ENCODE results near the gene AHRR.
A peak's percentile ranks its signal among the peaks of the same experiment; 100 is the strongest.
"Not testable (repeated sequence)": the region's sequence is repeated elsewhere in the genome, so short reads cannot be mapped to it uniquely, and the experiment has no call there.

The AHRR gene

GRCh38 chr5:306011-306805 lies 15.3 kb upstream of the AHRR start:
- DNase-seq: no peak

- no peak for DNase-seq
These were observed 14.2 kb upstream of the AHRR start for GRCh38 chr5:307306-307705.

DNA sequence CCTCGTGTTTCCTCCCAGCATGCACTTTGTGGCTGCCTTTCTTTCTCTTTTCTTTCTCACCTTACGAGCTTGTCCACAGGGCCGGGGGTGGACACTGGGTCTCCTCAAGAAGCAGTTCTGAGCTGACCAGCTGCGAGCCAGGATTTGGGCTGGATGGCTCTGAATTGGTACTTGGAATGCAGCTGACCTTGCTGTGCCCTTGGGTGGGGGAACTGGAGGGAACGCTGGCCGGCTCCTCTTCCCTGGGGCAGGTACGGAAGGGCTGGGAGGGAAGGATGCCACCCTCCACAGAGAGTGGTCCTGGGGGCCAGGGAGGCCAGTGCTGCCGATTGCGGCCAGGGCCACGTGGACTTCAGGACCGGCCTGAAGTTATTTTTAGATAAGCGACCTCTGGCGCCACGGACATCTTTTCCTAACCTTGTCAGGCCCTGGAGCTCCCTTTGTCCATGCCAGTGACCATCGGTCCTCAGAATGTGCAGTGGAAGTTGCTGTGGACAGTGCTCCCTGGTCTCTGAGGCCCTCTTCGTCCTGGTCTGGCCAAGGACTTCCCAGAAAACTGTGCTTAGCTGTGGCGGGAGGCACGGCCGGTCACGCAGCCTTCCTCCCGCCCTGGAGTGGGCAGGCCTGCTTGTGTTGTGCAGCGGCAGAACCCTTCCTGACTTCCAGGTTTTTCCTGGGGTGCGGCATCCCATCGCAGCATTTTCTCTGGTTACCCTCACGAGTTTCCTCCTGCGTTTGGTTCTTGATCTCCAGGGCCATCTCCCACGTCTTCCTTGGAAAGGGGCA lies 13.5 kb upstream of the AHRR start:
- DNase-seq: no peak

DNA sequence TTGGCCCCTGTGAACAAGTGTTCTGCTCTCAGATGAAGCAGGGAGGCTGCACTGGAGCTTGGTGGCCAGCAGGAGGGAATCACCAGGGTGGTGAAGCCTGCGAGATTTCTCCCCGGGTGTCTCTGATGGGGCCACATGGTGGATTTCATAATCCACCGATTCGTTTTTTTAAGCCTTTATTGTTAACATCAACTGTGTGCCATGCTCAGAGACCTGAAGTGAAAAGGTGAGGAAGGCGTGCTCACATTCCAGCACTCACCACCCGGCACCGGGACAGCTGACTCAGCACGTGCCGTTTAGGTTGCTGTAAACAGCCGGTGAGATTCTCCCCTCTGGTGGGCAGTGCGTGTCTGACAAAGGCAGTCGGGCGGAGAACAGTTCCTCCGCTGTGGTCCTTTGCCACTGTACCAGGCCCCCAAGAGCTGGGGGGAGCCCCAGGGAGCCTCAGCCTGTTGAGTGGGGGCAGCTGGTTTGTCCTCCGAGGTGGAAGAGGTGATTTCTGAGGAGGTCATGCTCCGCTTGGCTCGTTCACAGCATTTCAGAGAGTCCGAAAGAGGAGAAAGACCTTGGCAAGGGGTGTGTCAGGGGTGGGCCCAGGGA lies 12.7 kb upstream of the AHRR start:
- DNase-seq: peak; percentile 23

DNA sequence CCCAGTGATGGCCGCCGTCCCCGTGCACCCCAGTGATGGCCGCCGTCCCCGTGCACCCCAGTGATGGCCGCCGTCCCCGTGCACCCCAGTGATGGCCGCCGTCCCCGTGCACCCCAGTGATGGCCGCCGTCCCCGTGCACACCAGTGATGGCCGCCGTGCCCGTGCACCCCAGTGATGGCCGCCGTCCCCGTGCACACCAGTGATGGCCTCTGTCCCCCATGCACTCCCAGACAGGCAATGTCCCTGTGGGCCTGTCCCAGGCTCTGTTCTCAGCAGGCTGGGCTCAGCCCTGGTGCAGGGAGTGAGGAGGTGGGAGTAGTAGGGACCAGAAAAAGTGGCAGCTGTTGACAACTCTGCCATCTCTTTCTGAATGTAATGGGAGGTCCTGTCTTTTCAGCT lies 11.7 kb upstream of the AHRR start:
- not testable (repeated sequence) for DNase-seq

- no peak for DNase-seq
These were observed 11.0 kb upstream of the AHRR start for GRCh38 chr5:310516-310915.

- no peak for DNase-seq
These were observed 10.5 kb upstream of the AHRR start for GRCh38 chr5:310941-311434.

DNA sequence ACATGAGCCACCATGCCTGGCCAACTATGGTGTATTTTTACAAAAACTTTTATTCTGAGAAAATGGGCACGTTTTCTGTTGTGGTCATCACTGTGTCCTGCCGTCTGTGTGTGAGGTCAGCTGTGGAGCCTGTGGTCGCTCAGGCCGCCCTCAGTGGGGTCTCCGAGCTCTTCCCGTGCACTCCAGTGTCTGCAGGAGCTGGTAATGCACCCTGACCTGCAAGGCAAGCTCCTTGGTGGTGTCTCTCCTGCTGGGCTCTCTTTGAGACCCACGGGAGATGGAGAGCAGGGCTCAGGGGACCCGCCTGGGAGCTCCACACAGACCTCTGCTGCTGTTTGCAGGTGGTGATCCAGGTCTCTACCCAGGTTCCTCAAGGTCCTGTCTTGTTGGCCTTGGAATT lies 9.6 kb upstream of the AHRR start:
- no peak for DNase-seq

DNA sequence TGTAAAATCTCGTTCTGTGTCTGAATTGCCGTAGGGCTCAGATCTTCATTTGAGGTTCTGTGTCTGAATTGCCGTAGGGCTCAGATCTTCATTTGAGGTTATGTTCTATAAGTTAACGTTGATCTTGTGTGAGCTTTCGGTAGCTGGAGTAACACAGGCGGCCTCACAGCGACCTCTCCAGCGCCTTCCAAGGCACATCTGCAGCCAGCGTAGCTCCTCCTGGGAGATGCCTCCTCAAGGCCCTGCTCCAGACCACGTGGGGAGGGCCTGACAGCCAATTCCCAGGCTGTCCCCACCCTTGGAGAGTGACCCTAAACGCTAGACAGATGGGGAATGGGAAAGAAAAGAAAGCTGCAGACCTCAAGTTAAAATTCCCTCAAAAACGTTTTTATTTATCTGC lies 8.7 kb upstream of the AHRR start:
- no peak for DNase-seq

DNA sequence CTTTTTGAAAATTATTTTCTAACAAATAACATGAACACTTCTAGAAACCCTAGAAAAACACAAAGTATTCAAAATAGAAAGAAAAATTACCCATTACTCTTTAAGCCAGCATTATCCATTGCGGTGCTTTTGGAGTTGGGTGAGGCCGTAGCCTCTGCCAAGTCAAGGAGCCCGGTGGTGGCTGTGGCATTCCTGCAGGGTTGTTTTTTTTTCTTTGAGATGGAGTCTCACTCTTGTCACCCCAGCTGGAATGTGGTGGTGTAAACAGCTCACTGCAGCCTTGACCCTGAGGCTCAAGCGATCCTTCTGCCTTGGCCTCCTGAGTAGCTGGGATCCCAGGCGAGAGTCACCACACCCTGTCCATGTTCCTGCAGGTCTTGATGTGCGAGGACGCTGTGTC lies 8.2 kb upstream of the AHRR start:
- no peak for DNase-seq

- no peak for DNase-seq
These were observed 7.6 kb upstream of the AHRR start for GRCh38 chr5:313806-314376.

GRCh38 chr5:314676-315487 lies 6.6 kb upstream of the AHRR start:
- DNase-seq: no peak

DNA sequence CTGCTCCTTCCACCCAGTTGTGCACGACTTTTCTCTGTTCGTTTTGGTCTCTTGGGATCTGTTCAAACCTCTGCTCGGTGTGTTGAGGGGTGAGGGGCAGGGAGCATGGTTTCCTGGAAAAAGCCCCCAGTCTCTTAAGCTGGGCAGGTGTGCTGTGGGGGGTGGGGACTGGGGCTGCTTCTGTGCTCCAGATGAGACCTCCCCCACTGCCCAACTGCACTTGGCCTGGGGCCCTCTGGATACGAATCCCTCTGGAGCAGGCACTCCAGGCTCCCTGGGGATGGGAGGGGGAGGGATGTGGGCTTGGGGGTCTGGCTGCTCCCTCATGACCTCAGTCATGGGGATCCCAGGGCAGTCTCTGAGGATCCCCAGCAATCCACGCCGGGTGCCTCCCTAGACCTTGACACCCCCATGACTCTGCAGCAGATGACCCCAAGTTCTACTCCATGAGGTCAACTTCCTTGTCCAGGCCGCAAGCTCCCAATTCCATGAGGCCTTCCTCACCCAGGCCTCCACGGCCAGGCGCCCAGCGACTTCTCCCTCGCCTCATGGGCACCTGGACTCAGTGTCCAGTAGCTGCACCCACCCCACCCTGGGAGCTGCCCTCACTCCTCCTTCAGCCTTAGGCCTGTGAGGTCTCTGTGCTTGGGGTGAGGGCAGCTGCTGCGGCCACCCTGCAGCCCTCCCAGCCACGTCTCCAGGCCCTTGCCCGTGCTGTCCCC lies 5.9 kb upstream of the AHRR start:
- no peak for DNase-seq

- no peak for DNase-seq
These were observed 5.1 kb upstream of the AHRR start for GRCh38 chr5:316210-317085.

GRCh38 chr5:317086-317811 lies 4.3 kb upstream of the AHRR start:
- peak; percentile 67 for DNase-seq

- DNase-seq: peak; percentile 43
These were observed 3.1 kb upstream of the AHRR start for GRCh38 chr5:318341-318897.

- no peak for DNase-seq
These were observed 2.4 kb upstream of the AHRR start for GRCh38 chr5:318931-319601.

GRCh38 chr5:320524-321229 lies 837 bp upstream of the AHRR start:
- no peak for DNase-seq

All from HCEC 1CT (cell line).